Measurements from ENCODE around the gene PTDSS2.

PTDSS2 gene

DNA sequence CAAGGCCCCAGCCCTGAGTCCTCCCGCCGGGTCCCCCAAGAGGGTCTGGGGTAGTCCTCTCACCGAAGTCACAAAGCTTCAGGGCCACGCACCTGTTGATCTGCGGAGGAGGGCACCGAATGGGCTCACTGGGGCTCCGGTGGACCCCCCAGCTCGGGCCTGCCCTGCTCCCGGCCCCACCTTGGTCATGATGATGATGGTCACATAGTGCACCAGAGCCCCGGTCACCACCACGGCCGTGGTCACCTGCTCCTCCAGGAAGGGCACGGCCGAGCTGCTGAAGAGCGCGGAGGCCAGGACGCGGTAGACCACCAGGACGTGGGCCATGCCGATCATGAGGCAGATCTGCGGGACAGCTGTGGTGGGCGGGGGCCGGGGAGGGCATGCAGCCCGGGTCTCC is 21.8 kb upstream of the PTDSS2 start:
- no peak overlapping the region for H3K4me3 ChIP-seq (ENCODE audit: low read depth, low read length)
- TF ChIP-seq CTCF (IDR thresholded peaks at IDR 0.05; ENCODE audit: insufficient read depth, low read depth, low read length, missing control alignments): no peak
- no peak for DNase-seq (ENCODE audit: low read depth)

DNA sequence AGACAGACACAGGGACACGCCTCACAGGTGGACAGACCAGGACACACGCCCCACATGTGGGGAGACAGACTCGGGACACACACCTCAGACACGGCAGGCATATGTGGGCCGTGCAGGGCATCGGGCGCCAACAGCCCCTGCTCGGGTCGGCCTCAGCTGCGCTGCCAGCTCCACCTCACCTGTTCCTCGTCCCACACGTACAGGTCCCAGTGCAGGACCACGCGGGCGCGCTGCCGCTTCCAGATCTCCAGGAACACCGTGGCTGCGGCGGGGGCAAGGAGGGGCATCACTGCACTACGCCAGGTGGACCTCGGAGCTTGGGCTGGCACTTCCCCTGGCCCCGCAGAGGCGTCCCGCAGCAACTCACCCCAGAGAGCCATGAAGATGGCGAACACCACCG is 20.7 kb upstream of the PTDSS2 start:
- no peak for DNase-seq (ENCODE audit: low read depth)
- H3K4me3 ChIP-seq (ENCODE audit: low read depth, low read length): no peak overlapping the region
- TF ChIP-seq CTCF (IDR thresholded peaks at IDR 0.05; ENCODE audit: insufficient read depth, low read depth, low read length, missing control alignments): no peak

DNA sequence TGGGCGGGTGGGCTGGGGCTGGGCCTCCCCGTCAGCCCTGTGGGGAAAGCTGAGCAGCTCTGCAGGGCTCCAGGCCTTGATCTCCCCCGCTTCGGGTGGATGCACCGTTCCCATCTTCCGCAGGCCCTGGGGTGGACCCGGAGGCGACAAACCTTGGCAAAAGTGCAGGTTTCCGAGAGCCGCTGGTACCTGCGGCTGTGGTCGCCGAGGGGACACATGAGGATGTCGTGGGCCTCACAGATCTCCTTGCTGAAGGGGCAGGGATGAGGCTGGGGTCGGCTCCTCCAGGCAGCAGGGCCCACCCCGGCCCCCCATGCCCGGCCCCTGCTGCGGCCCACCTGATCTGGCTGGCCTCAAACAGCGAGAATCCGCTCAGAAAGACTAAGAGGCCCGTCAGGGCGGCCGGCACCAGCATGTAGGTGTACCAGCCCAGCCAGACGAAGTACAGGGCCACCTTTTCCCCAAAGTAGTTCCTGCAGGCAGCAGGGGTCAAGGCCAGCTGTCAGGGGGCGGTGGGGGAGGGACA is 20.1 kb upstream of the PTDSS2 start:
- no peak overlapping the region for H3K4me3 ChIP-seq (ENCODE audit: low read depth, low read length)
- DNase-seq (ENCODE audit: low read depth): no peak
- TF ChIP-seq CTCF (IDR thresholded peaks at IDR 0.05; ENCODE audit: insufficient read depth, low read depth, low read length, missing control alignments): no peak

GRCh38 chr11:431921-432320 is 18.2 kb upstream of the PTDSS2 start:
- DNase-seq (ENCODE audit: low read depth): no peak
- H3K4me3 ChIP-seq (ENCODE audit: low read depth, low read length): no peak overlapping the region
- TF ChIP-seq CTCF (IDR thresholded peaks at IDR 0.05; ENCODE audit: insufficient read depth, low read depth, low read length, missing control alignments): no peak

DNA sequence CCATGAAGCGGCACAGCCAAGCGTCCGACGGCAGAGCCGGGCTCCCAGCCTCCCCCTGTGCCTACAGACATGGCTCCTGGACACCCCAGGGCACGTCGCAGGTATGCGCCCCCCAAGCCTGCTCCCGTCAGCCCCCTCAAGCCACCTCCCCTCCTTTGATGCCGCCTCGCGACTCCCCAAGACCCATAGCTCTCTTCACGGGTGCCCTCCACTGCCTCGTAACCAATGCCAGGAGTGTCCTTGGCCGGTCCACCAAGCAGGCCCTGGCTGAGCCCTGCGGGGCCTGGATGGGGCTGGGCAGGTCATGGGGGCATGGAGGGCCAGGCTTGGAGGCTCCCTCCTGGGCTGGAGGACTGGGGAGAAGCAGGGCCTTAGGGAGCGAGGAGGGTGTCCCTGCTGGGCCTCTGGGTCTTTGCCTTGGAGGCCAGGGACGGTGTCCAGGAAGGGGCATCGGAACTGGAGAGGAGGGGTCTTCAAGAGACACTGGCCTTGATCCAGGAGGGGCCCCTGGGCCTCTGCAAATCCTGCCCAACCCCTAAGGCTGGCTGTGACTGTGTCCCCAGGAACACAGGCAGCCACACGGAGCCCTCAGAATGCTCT is 17.5 kb upstream of the PTDSS2 start:
- DNase-seq (ENCODE audit: low read depth): no peak
- TF ChIP-seq CTCF (IDR thresholded peaks at IDR 0.05; ENCODE audit: insufficient read depth, low read depth, low read length, missing control alignments): no peak
- H3K4me3 ChIP-seq (ENCODE audit: low read depth, low read length): no peak overlapping the region

DNA sequence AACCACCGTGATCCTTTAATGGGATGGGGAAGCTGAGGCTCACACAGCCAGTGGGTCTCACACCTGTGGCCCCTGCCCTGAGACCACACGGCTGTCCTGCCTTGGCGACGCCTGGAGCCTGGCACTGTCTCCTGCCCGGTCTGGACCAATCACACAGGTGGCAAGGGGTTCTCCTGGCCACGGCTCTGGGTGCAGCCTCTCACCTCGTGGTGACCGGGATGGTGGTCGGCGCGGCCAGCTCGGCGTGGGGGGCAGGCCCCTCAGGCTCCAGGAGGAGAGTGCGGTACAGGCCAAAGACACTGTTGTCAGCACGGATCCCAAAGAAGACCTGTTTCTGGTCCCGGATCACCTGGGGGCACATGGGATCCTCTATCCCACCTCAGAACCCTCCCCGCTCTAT is 17.0 kb upstream of the PTDSS2 start:
- TF ChIP-seq CTCF (IDR thresholded peaks at IDR 0.05; ENCODE audit: insufficient read depth, low read depth, low read length, missing control alignments): no peak
- DNase-seq (ENCODE audit: low read depth): no peak
- no peak overlapping the region for H3K4me3 ChIP-seq (ENCODE audit: low read depth, low read length)

- no peak for TF ChIP-seq CTCF (IDR thresholded peaks at IDR 0.05; ENCODE audit: insufficient read depth, low read depth, low read length, missing control alignments)
- no peak overlapping the region for H3K4me3 ChIP-seq (ENCODE audit: low read depth, low read length)
- no peak for DNase-seq (ENCODE audit: low read depth)
Measured at GRCh38 chr11:433641-434040, 16.4 kb upstream of the PTDSS2 start.
